GM21717 (cell line): Measurements from ENCODE around the gene LBHD2.

Experiments
- ATAC-seq: cut with Tn5 transposase; IDR thresholded peaks from one replicate; pipeline ENCODE4 v1.9.1; 2021; ENCODE audit warnings: mild to moderate bottlenecking, moderate library complexity; ENCODE audit not compliant: unreplicated experiment

Gene LBHD2

GRCh38 chr14:103089386-103090335 is 5.7 kb downstream of the LBHD2 start:
- ATAC-seq: no peak

DNA sequence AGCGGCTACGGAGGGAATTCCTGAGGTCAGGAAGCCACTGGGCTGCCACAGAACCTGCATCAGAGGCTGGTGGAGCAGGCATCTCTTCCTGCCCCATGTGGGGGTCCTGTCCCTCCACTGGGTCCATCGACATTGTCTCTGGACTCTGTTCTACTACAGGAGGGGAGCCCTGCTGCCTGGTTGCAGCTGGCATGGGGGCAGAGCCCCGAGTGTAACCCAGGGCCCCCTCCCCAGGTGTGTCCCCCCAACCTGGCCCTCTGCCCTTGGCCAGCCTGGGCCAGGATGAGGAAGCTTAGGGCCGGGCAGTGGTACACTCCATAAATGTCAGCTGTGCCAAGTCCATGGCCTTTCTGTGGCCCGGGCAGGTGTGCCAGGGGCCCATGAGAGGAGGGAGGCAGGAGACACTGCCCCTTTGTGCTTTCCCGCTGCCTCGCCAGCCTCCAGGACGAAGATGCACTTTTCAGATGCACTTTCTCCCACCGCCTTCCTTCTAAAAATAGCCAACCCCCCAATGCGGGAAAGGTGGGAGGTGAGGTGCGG is 6.5 kb downstream of the LBHD2 start:
- ATAC-seq: no peak

DNA sequence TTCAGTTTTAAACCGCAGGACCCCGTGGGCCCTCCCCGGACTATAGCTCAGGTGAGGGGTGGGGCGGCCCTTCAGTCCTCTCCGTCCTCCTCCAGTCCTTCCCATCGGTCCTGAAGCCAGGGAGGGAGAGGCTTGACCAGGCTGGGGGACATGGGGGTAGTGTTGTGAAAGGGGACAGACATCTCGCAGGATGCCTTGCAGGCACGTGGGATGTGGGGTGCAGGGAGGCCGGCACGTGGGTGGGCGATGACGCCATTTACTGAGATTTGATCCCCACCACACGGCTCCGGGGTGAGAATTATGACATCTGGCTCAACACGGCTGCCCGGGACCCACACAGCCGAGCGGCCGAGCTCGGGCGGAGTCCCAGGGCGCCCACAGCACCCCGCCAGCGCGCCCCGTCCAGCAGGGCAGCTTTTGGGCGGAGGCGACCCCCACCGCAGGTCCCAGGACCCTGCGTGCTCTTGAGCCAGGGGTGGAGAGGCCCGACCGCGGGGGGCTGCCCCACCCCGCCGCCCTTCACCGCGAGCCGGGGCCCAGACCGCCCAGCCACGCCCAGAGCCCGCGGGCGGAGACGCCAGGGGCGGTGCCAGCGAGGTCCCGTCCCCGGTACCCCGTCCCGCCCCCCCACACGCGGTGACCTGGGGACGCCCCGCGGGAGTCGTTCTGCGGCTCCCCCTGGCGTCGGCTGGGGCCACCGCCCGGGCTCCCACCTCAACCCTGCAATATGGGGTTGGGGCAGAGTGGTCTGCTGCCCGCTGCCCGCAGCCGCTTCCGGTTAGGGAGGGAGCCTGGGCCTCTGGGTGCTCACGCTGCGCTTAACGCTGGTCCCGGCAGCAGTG is 7.3 kb downstream of the LBHD2 start:
- no peak for ATAC-seq

- no peak for ATAC-seq
Observed at GRCh38 chr14:103091883-103092222, 7.8 kb downstream of the LBHD2 start.

- no peak for ATAC-seq
Observed at GRCh38 chr14:103093856-103094405, 9.9 kb downstream of the LBHD2 start.

GRCh38 chr14:103094406-103095209 is 10.6 kb downstream of the LBHD2 start, which contains the start of gene EXOC3L4:
Gene EXOC3L4 (plus strand): TSS chr14:103094725. CDS start chr14:103100220, 5,495 bp downstream.
- ATAC-seq: no peak

DNA sequence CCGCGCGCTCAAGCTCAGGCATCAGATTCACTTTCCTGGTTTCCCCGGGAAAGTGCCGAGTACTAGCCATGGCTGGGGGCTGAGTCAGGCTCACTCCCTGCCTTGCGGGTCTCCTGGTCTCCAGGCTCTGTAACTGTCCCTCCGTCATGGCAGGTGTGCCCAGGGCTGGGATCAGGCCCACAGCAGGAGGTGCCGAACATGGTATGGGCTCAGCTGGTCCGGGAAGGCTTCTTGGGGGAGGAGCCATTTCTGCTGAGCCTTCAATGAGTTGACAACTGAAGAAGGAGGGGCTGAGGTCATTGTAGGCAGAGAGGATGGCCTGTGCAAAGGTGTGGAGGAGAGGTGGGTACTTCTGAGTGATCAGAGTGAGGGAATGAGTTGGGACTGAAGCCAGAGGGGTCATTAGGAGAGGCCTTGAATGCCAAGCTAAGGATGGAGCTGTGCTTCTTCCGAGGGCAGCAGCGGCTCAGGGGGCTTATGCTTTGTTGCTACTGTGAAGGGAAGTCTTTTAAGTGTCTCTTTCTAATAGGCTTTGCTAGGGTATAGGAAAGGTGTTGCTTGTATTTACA is 11.3 kb downstream of the LBHD2 start:
- ATAC-seq: no peak

DNA sequence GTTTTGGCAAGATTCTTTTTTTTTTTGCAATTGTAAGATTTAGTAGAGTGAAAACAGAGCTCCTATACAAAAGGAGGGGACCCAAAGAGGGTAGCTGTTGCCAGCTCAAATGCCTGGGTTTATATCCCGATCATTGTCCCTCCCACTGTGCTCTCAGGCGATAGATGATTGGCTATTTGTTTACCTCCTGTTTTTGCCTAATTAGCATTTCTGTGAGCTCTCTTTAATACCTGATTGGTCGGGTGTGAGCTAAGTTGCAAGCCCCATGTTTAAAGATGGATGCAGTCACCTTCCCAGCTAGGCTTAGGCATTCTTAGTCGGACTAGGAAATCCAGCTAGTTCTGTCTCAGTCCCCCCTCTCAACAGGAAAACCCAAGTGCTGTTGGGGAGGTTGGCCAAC is 12.4 kb downstream of the LBHD2 start:
- ATAC-seq: no peak

DNA sequence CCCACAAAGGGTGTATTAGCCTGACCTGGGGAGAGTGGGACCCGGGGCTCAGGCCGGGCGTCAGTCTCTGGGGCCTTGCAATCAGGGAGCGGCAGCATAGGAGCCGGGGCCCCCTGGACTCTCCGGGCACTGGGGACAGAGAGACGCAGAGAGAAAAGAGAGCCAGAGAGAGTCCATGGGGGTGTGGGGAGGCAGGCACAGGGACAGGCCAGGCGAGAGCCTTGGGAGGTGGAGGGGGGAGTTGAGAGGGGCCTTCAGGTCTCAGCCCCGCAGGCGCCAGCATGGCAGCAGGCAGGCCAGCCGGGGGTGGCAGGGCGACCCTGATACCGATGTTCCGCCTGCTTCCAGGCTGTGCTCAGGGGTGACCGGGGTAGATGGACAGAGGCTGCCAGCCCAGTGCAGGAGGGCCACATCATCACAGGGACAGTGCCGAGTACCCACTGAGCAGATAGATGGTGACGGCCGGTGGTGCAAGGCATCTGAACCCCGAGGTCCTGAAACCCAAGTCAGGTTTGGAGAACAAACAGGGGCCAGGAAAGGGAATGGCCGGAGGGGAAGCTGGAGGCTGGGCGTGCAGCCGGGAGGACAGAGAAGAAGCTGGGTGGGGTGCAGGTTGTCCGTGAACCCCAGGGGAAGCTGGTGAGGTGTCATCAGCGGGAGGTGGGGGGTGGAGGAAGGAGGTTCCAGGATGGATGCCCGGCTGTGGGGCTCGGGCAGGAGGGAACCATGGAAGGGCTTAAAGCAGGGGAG is 13.4 kb downstream of the LBHD2 start:
- no peak for ATAC-seq

DNA sequence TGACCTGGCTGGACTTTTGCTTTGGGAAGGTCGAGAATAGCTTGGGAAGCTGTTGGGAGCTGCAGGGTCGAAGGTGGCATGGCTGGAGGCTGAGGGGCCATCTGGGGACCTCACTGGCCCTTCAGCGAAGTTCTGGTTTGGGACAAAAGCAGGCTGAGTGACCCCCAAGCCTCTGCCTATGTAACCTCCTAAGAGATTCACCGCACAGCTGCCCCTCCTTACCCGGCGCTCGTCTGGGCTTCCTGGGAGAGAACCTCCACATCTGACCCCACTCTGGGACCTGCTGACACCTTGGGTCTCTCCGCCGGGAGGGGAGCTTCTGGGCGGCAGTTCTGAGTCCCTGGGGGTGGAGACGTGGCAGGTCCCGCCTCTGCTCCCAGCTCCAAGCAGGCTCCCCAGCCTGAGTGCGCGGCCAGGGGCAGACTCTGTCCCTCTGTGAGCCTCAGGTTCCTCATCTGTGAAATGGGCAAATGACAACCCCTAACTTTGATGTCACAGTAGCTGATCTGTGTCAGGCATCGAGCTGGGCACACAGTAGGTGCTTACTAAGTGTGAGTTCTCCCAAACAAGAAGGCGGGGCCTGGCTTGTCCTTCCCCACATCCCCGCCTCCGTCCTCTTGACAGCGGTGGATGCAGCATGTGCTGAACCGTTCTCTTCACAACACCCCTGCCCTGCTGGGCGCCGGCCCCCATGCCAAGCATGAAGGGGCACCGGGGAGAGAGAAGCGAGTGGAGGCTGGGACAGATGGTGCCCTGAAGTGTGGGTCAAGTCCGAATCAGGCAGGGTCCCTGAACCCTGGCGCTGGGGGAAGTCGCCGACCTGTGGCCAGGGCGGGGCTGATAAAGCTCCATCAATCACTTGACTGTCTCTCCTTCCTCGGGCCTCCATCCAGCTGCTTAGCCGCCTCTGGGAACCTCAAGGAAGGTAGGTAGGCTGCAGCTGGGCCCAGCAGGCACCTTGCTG is 14.3 kb downstream of the LBHD2 start:
- no peak for ATAC-seq

DNA sequence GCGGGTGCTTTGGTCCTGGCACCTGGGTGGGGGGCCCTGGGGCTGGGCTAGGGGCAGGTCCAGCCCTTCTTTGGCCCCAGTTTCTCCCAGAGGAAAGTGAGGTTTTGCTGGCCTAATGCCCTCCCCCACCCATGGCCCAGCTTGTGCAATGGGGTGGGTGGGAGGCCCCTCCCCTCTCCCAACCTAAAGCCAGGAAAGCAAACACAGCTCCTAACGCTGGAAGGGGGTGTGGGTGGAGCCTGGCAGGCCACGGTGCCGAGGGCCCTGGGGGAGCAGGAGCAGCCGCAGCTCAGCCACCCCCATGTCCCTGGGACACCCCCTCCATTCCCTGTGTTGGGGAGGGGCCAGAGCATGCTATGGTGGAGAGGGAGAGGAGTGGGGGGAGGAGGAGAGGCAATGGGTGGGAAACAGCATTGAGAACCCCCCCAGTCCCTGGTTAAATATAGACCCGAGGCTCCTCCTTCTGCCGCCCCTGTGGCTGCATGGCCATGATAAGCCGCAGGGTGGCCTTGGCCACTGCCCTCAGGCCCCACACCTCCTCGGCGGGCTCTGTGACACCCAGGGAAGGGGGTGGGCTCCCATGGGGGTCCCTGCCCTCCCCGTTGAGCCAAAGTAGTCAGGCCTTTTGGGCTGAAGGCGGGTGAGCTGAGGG is 15.2 kb downstream of the LBHD2 start:
- no peak for ATAC-seq

DNA sequence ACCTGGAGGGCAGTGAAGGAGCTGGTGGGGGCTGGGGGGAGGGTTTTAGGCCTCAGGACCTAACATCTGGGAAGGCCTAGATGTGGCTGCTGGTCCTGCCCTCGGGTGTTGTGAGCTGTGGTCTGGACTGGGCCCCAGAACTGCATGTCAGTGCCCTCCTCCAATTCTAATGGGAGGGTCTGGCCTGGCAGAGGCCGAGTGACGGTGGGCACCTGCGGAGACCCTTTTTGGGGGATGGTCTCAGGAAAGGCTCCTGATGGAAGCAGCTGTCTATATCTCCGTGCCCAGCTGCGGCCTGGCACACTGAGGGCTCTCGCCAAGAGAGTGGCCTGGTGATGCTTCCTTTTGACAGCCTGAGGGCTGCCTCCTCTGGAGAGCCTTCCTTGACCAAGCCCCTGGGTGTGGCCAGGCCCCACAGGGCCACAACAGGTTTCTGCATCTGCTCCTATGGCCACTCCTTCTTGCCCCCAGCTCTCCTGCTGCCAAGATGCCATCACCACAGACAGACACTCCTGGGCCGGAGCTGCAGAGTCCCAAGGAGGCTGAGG is 15.8 kb downstream of the LBHD2 start:
- no peak for ATAC-seq

GRCh38 chr14:103100281-103101121 is 16.5 kb downstream of the LBHD2 start:
- ATAC-seq: peak; percentile 43

GRCh38 chr14:103101257-103101962 is 17.4 kb downstream of the LBHD2 start:
- no peak for ATAC-seq

DNA sequence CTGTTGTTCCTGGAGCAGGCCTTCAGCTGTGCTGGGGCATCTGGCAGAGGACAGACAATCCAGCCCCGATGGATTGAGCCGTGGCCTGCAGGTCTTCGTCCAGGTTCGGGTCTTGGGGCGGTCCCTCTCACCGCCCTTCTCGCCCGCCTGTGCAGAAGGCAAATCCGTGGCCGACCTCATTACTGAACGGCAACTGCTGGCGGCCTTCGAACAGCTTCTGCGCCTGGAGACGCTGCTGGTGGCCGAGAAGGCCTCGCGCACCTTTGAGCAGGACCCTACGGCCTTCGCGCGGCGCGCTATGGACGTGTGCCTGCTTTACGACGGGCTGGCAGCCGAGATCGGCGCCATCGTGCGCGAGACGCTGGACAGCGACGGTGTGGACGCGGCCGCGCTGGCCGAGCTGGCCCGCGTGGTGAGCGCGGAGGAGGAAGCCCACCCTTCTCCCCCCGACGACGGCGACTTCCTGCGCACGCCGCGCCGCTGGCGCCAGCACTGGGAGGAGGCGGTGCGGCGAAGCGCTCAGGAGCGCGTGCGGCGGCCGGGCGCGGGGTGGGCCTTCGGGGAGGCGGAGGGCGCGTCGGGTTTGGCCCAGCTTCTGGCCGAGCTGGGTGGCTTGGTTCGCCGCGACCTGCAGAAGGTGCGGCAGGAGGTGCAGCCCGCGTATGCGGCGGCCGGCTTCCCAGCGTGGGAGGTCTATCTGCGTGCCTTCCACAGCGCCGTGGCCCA is 18.1 kb downstream of the LBHD2 start:
- no peak for ATAC-seq
